H1 (cell line): ENCODE measurements around the gene SSB. TPM values are rescaled to one million over a fixed set of nuclear protein-coding genes. Genes with fewer than 3 reads are reported as not detected.

ENCODE experiments used
- CREB1 ChIP-seq: IDR thresholded peaks from 2 replicates; pipeline ENCODE4 v1.6.1; 2012; ENCODE audit warnings: inconsistent platforms
- EGR1 ChIP-seq: IDR thresholded peaks from 2 replicates; pipeline ENCODE4 v1.6.1; 2011; ENCODE audit warnings: low read depth, low read length, borderline replicate concordance
- HDAC2 ChIP-seq, 2 experiments: fragments of 300-600 bp in 1 of 2; sonication (generic) in 1 of 2; IDR thresholded peaks; 2 replicates each; pipeline ENCODE4 v1.6.1; 2011 to 2012; ENCODE audit warnings: low read depth in 2 of 2, low read length in 2 of 2, mild to moderate bottlenecking in 2 of 2, moderate library complexity in 2 of 2, borderline replicate concordance in 1 of 2, inconsistent platforms in 1 of 2
- KDM5A ChIP-seq: fragments of 200-600 bp; IDR thresholded peaks from 2 replicates; pipeline ENCODE4 v1.7.1; 2012; ENCODE audit warnings: mild to moderate bottlenecking, low read length, inconsistent platforms, mixed read lengths
- RAD21 ChIP-seq, 2 experiments: IDR thresholded peaks in 1 of 2; conservative IDR thresholded peaks in 1 of 2; 2 replicates each; pipeline ENCODE4 v1.6.1; 2011; ENCODE audit warnings: low read depth in 2 of 2, low read length in 2 of 2, improper control_type of control experiment in 1 of 2, inconsistent platforms in 1 of 2, mild to moderate bottlenecking in 1 of 2, moderate library complexity in 1 of 2
- TAF7 ChIP-seq: optimal IDR thresholded peaks from 2 replicates; pipeline ENCODE3; 2011; ENCODE audit warnings: low read depth, mild to moderate bottlenecking, inconsistent platforms, low read length, moderate library complexity, borderline replicate concordance
- YY1 ChIP-seq: IDR thresholded peaks from 2 replicates; pipeline ENCODE4 v1.6.1; 2011; ENCODE audit warnings: low read depth, mild to moderate bottlenecking, low read length
- polyA plus RNA-seq, 7 experiments: library from polyadenylated mRNA; depleted of rRNA in 3 of 7; stranded (reverse) in 5 of 7; unstranded in 2 of 7; fragments of >200 nt in 5 of 7; fragments of 200-250 nt in 2 of 7; gene quantifications; 1 replicate in 5 of 7; 2 replicates in 1 of 7; 4 replicates in 1 of 7; pipeline versions ENCODE4 v1.2.1 to v1.2.3, GENCODE V29; 2011 to 2013; ENCODE audit warnings: missing spikeins in 2 of 7, mixed read lengths in 2 of 7
- total RNA-seq: library from RNA; stranded (reverse); fragmentation: NEBNext Ultra II Directional; extraction: Animal tissue kit (Norgen Biotek cat#: 25700); gene quantifications from 2 replicates; pipeline ENCODE4 v1.2.1, GENCODE V29; 2021
- TF ChIP-seq, protein P1 (sequence below): fragments of 300-600 bp; sonication (generic); IDR thresholded peaks from 2 replicates; pipeline ENCODE4 v1.7.1; 2012; ENCODE audit warnings: low read length, moderate library complexity, mild to moderate bottlenecking, inconsistent platforms; ENCODE audit not compliant: insufficient replicate concordance

The SSB gene
- total and polyA plus RNA-seq, 2 of the 8 experiments (the other 6 are each of a cell fraction or from before 2014, with no cell fraction given) = 60.8 to 270 TPM

DNA sequence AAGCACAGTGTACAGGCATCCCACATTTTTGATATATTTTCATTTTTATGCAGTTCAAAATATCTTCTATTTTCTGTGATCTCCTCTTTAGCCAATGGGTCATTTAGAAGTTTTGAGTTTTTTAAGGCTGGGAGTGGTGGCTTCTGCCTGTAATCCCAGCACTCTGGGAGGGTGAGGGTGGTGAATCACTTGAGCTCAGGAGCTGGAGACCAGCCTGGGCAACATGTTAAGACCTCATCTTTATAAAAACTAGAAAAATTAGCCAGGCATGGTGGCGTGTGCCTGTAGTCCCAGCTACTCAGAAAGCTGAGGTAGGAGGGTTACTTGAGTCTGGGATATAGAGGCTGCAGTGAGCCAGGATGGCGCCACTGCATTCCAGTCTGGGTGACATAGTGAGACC is 46.3 kb downstream of the SSB start (continued):
- TF ChIP-seq, protein P1, sequence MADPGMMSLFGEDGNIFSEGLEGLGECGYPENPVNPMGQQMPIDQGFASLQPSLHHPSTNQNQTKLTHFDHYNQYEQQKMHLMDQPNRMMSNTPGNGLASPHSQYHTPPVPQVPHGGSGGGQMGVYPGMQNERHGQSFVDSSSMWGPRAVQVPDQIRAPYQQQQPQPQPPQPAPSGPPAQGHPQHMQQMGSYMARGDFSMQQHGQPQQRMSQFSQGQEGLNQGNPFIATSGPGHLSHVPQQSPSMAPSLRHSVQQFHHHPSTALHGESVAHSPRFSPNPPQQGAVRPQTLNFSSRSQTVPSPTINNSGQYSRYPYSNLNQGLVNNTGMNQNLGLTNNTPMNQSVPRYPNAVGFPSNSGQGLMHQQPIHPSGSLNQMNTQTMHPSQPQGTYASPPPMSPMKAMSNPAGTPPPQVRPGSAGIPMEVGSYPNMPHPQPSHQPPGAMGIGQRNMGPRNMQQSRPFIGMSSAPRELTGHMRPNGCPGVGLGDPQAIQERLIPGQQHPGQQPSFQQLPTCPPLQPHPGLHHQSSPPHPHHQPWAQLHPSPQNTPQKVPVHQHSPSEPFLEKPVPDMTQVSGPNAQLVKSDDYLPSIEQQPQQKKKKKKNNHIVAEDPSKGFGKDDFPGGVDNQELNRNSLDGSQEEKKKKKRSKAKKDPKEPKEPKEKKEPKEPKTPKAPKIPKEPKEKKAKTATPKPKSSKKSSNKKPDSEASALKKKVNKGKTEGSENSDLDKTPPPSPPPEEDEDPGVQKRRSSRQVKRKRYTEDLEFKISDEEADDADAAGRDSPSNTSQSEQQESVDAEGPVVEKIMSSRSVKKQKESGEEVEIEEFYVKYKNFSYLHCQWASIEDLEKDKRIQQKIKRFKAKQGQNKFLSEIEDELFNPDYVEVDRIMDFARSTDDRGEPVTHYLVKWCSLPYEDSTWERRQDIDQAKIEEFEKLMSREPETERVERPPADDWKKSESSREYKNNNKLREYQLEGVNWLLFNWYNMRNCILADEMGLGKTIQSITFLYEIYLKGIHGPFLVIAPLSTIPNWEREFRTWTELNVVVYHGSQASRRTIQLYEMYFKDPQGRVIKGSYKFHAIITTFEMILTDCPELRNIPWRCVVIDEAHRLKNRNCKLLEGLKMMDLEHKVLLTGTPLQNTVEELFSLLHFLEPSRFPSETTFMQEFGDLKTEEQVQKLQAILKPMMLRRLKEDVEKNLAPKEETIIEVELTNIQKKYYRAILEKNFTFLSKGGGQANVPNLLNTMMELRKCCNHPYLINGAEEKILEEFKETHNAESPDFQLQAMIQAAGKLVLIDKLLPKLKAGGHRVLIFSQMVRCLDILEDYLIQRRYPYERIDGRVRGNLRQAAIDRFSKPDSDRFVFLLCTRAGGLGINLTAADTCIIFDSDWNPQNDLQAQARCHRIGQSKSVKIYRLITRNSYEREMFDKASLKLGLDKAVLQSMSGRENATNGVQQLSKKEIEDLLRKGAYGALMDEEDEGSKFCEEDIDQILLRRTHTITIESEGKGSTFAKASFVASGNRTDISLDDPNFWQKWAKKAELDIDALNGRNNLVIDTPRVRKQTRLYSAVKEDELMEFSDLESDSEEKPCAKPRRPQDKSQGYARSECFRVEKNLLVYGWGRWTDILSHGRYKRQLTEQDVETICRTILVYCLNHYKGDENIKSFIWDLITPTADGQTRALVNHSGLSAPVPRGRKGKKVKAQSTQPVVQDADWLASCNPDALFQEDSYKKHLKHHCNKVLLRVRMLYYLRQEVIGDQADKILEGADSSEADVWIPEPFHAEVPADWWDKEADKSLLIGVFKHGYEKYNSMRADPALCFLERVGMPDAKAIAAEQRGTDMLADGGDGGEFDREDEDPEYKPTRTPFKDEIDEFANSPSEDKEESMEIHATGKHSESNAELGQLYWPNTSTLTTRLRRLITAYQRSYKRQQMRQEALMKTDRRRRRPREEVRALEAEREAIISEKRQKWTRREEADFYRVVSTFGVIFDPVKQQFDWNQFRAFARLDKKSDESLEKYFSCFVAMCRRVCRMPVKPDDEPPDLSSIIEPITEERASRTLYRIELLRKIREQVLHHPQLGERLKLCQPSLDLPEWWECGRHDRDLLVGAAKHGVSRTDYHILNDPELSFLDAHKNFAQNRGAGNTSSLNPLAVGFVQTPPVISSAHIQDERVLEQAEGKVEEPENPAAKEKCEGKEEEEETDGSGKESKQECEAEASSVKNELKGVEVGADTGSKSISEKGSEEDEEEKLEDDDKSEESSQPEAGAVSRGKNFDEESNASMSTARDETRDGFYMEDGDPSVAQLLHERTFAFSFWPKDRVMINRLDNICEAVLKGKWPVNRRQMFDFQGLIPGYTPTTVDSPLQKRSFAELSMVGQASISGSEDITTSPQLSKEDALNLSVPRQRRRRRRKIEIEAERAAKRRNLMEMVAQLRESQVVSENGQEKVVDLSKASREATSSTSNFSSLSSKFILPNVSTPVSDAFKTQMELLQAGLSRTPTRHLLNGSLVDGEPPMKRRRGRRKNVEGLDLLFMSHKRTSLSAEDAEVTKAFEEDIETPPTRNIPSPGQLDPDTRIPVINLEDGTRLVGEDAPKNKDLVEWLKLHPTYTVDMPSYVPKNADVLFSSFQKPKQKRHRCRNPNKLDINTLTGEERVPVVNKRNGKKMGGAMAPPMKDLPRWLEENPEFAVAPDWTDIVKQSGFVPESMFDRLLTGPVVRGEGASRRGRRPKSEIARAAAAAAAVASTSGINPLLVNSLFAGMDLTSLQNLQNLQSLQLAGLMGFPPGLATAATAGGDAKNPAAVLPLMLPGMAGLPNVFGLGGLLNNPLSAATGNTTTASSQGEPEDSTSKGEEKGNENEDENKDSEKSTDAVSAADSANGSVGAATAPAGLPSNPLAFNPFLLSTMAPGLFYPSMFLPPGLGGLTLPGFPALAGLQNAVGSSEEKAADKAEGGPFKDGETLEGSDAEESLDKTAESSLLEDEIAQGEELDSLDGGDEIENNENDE = no peak
- no peak for TF ChIP-seq CREB1
- no peak for TF ChIP-seq YY1
- no peak for TF ChIP-seq TAF7
- TF ChIP-seq RAD21 (IDR thresholded peaks at IDR 0.05 in 1 of 2, conservative IDR thresholded peaks at IDR 0.05 in 1 of 2; ENCODE audit: low read depth in 2 of 2, low read length in 2 of 2) = no peak
- no peak for TF ChIP-seq HDAC2 (IDR thresholded peaks at IDR 0.05; ENCODE audit: borderline replicate concordance in 1 of 2, low read depth in 2 of 2, low read length in 2 of 2)
- no peak for TF ChIP-seq EGR1
- no peak for TF ChIP-seq KDM5A
